Measurements from ENCODE around the gene SLAMF9.

DNA sequence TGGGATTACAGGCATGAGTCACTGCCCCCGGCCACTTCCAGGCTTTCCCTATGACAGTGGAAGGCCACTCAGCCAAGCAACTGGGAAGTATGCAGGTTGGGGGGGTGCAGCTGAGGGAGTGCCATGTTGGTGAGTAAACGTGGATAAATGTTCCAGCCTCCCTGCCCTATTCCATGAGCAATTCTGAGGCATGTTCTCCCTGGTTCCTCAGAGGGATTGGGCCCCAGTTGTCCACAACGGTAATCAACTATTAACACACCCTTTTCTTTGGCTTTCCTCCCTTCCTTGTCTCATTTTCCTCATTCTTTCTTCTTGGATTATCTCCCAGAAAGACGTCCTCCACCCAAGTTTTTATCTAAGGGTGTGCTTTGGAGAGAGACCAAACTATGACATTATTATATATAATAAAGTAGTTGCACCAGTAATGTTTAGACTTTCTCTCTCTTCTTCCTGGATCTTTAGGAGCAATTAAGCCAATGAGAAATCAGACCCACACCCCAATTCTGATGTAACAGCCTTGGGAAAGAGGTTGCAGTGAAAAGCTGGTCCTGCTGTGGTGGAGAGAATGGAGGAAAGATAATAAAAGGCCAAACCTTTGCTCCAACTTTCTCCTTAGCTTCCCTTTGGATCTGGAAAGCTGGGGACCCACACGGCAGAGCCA is 6.8 kb upstream of the SLAMF9 start:
- TF ChIP-seq RAD21 (IDR thresholded peaks at IDR 0.05) (no peak), JUND (IDR thresholded peaks at IDR 0.05) (no peak), REST (IDR thresholded peaks at IDR 0.05) (no peak), NR2F2 (IDR thresholded peaks at IDR 0.05) (no peak), YY1 (IDR thresholded peaks at IDR 0.05) (no peak), RXRA (IDR thresholded peaks at IDR 0.05) (no peak), EGR1 (IDR thresholded peaks at IDR 0.05; ENCODE audit: low read depth in 2 of 2) (no peak), SP1 (IDR thresholded peaks at IDR 0.05) (no peak)
- TF ChIP-seq, protein P1, sequence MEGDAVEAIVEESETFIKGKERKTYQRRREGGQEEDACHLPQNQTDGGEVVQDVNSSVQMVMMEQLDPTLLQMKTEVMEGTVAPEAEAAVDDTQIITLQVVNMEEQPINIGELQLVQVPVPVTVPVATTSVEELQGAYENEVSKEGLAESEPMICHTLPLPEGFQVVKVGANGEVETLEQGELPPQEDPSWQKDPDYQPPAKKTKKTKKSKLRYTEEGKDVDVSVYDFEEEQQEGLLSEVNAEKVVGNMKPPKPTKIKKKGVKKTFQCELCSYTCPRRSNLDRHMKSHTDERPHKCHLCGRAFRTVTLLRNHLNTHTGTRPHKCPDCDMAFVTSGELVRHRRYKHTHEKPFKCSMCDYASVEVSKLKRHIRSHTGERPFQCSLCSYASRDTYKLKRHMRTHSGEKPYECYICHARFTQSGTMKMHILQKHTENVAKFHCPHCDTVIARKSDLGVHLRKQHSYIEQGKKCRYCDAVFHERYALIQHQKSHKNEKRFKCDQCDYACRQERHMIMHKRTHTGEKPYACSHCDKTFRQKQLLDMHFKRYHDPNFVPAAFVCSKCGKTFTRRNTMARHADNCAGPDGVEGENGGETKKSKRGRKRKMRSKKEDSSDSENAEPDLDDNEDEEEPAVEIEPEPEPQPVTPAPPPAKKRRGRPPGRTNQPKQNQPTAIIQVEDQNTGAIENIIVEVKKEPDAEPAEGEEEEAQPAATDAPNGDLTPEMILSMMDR (IDR thresholded peaks at IDR 0.05; ENCODE audit: low read depth, low read length, missing input control): no peak

All from liver (tissue), 3 donors.